ENCODE measurements around the gene C6orf120.
"Not testable (repeated sequence)": the region's sequence is repeated elsewhere in the genome, so short reads cannot be mapped to it uniquely, and the experiment has no call there.

The C6orf120 gene

GRCh38 chr6:169684056-169684455 lies 17.9 kb upstream of the C6orf120 start:
- no peak for DNase-seq

DNA sequence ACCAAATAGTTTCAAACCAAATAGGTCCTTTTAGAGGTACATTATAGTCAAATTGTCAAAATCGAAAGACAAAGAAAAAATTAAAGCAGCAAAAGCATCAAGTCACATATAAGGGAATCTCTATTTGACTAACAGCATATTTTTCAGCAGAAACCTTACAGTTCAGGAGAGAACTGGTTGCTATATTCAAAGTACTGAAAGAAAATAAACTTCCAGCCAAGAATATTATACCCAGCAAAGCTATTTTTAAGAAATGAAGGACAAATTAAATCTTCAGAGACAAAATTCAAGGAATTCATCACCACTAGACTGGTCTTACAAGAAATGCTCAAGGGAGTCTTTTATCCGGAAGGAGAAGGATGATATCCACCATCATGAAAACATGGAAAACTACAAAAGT lies 16.1 kb upstream of the C6orf120 start:
- DNase-seq, result no peak

DNA sequence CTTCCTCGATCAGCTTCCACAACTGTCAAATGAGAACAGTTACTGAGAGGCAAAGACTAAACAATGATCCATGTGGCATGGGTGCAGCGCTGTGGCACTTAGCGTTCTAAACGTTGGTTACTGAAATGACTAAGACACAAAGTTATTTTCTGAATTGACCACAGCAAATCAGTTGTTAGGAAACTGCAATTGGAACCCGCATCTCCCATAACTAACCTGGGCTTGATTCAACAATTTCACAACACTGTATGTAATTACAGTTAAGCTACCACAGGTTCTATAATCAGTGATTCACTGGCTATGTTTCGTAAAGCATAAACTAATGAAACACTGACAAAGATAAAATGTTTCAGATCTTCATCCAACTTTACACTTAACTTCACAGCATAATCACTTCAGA lies 12.6 kb upstream of the C6orf120 start:
- no peak for DNase-seq

- no peak for DNase-seq
Observed at GRCh38 chr6:169691260-169691659, 10.7 kb upstream of the C6orf120 start.

DNA sequence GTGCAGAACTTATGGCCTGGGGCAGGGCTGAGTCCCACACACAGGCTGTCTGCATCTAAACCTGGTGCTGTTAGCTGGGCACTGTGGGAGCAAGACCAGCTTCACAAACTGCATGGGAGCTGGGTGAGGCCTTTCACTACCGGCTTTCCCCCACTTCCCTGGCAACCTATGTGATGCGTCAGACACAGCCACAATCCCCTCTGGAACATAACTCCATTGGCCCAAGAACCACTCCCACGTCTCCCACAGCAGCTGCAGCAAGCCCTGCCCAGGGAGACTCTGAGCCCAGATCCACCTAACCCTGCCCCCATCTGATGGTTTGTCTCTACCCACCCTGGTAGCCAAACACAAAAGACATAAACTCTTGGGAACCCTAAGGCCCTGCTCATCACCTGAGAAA lies 9.4 kb upstream of the C6orf120 start:
- no peak for DNase-seq

DNA sequence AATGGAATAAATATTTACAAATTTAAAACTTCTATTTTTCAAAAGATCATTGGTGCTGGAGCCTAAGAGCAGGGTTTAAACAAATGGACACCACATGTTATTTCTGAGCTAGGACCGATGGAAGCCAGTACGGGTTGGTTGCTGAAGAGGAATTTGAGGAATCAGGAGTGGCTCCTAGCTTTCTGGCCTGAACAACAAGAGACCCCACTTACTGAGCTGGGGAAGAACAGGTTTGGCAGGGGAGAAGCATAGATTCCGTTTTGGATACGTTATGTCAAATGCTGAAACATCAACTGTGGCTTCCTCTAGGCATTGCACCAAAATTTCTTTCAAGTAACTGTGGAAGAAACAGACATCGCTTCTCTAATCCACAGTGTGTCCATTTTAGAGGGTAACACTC lies 6.8 kb upstream of the C6orf120 start:
- DNase-seq, result no peak

DNA sequence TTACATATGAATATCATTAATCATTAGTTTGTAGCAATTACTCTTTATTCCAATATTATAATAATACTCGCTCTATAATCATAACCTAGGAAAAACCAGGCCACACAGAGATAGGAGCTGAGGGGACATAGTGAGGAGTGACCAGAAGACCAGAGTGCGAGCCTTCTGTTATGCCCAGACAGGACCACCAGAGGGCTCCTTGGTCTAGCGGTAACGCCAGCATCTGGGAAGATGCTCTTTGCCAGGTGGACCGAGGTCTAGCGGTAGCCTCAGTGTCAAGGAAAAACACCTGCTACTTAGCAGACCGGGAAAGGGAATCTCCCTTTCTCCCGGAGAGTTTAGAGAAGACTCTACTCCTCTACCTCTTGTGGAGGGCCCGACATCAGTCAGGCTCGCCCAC lies 4.8 kb upstream of the C6orf120 start:
- DNase-seq, result not testable (repeated sequence)

- DNase-seq, result no peak
Observed at GRCh38 chr6:169700296-169700695, 1.6 kb upstream of the C6orf120 start.

DNA sequence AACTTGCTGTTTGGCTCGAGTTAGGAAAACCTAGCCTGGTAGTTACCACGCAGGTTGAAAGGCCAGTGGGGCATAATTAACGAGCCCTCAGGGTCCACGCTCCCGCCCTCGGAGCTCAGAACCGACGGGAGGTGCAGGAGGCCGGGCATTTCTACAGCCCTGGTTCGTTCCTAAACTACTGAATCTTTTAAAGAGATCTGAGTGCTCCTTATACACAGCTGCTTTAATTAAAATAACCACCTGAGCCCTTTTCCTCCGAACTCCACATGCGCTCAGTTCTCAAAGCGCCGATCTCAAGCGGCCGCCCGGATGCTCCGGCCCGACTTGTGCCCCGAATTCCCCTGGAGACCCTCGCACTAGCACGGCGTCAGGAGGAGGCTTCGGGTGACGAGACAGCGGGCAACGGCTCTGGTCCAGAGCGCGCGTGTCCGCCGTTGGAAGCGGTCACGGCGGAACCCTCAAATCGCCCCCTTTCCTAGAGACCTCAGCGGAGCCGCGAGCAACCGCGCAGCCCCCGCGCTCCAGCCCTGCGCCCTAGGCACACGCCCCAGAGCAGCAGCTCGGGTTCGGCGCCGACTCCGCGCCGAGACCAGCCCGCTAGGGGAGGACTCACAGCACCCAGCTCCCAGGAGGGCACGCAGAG lies 494 bp upstream of the C6orf120 start:
- no peak for DNase-seq

DNA sequence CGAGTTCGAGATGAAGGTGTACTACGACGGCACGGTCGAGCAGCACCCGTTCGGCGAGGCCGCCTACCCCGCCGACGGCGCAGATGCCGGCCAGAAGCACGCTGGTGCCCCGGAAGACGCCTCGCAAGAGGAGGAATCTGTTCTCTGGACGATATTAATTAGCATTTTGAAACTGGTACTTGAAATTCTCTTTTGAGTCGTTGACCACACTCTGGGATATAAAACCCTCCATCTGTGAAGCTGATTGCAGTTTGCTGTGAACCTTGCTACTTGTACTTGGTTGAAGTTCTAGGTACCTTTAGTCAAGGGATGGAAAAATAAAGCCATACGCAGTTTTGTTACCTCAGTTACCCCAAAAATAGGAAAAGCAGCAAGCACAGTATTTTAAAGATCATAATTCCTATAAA lies 917 bp downstream of the C6orf120 start:
- DNase-seq, result no peak

GRCh38 chr6:169707772-169708171 lies 5.8 kb downstream of the C6orf120 start:
- DNase-seq, result no peak

DNA sequence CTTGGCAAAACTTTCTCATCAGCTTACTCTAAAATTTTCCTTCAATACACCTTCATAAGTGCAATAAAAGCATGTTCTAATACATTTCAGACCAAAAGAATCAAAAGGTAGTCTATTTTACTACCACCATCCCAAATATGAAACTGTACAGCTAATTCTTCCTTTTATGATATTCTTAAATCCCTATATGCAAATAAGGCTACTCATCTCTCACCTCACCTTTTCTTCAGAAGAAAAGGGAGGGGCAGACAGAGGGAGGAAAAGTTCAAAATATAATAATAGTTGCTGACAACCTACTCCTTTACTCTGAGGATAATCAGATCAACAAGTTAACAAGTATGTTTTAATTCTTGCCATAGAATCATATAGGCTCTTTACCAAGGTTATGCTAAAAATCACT lies 7.4 kb downstream of the C6orf120 start:
- DNase-seq, result no peak

GRCh38 chr6:169710009-169710408 lies 8.1 kb downstream of the C6orf120 start:
- no peak for DNase-seq

DNA sequence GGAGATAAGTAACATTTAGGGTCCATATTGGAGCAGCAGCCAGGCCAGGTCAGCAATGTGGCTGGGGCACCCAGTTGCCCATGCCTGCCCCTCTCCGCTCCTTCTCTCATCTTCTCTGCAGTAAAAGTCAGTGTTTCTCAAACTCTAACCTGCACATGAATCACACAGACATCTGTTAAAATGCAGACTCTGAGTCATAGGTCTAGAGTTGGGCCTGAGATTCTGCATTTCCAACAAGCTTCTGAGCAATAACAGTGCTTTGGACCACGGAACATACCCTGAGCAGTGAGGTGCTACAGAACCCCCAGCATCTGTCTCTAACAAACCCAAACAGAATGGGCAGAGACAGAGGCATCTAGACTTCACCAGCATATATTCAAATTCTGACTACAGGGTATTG lies 12.3 kb downstream of the C6orf120 start:
- no peak for DNase-seq

DNA sequence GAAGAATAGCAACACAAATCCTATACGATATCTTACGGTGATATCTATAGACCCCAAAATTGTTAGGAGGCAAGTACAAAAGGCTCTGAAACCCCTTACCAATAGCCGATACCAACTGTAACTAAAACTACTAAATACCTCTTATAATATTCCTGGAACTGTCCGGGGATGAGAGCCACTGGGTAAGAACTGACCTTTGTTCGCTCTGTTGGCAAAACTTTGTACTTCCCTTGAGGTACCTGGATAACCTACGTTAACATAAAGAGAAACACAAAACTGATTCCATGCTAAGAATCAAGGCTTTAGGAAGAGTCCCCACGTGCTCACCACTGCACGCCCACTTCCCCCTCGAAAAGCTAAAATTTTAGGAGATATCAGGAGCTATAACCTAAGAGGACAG lies 12.7 kb downstream of the C6orf120 start:
- DNase-seq, result no peak

GRCh38 chr6:169719117-169719516 lies 17.2 kb downstream of the C6orf120 start:
- no peak for DNase-seq

DNA sequence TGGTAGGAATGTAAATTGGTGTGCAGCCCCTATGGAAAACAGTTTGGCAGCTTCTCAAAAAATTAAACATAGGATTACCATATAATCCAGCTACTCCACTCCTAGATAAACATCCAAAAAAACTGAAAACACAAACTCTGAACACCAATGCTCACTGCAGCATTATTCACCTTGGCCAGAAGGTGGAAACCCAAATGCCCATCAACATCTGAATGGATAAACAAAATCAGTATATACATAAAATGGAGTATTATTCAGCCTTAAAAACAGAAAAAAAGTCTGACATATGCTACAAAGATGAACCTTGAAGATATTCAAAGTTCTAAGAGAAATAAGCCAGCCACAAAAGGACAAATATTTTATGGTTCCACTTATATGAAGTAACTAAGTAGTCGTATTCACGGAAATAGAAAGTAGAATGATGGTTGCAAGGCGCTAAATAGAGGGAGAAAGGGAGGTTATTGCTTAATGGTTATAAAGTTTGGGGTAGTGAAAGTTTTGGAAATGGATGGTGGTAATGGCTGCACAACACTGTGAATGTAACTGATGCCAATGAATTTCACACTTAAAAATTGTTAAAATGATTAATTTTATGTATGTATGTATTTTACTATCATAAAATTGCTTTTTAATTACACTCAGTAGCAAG lies 18.4 kb downstream of the C6orf120 start:
- no peak for DNase-seq

GRCh38 chr6:169722362-169723199 lies 20.7 kb downstream of the C6orf120 start:
- peak; percentile 16 for DNase-seq

GRCh38 chr6:169723200-169723909 lies 21.4 kb downstream of the C6orf120 start:
- DNase-seq, result peak; percentile 51

GRCh38 chr6:169723991-169724493 lies 22.1 kb downstream of the C6orf120 start:
- DNase-seq, result peak; percentile 26

- DNase-seq, result peak; percentile 62
Observed at GRCh38 chr6:169724494-169725124, 22.7 kb downstream of the C6orf120 start, which contains the start of gene PHF10. Gene PHF10, minus strand, starts transcription at chr6:169724500. Its CDS starts 569 bp downstream, at chr6:169723931.

All from effector CD4-positive, alpha-beta T cell (primary cell).